GM21825 (cell line): ENCODE measurements around the gene ZSCAN9.

Experiments
- ATAC-seq: cut with Tn5 transposase; IDR thresholded peaks from one replicate; pipeline ENCODE4 v1.9.1; 2021; ENCODE audit warnings: mild to moderate bottlenecking, moderate library complexity; ENCODE audit not compliant: unreplicated experiment

The ZSCAN9 gene

DNA sequence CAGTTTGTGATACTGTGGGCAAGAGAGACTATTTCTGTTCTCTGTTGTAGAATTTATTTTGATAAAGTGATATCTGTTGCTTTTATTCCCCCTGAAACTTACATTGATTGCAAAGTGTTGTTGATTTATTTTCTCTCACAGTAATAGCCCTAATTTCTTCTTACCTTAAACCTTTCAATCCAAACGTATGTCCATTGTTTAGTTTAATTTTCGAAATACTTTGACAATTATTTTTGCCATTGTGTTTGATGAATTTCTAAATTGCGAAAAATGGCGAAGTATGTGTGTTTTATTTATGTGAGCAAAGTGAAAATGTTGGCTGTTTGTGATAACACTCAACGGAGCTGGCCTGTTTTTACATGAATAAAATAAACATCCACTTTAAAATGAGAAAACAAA lies 41.5 kb downstream of the ZSCAN9 start:
- no peak for ATAC-seq

DNA sequence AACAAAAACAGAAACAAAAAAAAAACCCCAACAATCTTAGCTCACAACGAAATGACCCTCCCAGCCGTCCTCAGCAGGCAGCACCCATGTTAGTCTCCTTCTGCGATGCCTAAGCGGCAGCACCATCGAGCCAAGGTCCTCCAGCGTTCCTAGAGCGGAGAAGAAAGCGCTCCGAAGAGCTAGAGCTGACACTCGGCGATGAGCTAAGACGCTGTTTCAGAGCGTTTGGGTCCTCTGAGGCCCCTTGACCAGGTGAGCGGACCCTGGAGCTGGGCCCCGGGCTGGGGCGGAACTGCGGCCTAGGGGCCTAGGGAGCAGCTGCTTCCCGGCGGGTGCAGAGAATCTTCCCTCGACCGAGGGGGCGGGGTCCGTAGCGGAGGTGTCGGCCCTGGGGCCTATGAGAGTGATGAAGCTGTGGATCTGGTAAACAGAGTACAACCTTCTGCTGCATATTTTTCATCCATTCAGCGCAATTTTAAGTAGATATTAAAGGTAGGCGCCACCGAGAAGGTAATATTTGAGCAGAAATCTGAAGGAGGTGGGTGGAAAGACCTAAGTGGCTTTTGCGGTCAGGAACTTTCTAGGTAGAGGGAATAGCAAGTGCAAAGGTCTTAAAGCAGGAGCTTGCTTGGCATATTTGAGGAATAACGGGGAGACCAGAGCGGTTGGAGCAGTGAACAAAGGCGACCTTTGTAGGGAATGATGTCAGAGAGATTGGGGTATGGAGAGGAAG lies 42.1 kb downstream of the ZSCAN9 start, which contains the start of gene ZSCAN26:
Gene ZSCAN26, plus strand, starts transcription at position 182 of the 733 bp plus-strand sequence. CDS start 4,777 bp downstream, outside the sequence.
- peak; percentile 86 for ATAC-seq

DNA sequence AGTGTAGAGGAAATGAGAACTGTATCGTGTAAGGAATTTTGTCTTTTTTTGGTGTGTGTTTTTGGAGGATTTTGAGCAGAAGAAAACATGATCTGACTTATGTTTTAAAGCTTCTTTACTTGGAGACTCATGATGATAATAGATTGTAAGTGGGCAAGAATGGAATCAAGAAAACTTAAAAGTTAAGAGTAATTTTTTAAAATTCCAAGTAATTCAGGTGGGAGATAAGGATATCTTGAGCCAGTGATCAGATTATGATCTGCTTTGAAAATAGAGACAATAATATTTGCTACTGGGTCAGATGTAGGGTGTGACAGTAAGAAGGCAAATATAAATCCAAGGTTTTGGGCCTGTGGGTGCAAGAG lies 42.6 kb downstream of the ZSCAN9 start:
- no peak for ATAC-seq

DNA sequence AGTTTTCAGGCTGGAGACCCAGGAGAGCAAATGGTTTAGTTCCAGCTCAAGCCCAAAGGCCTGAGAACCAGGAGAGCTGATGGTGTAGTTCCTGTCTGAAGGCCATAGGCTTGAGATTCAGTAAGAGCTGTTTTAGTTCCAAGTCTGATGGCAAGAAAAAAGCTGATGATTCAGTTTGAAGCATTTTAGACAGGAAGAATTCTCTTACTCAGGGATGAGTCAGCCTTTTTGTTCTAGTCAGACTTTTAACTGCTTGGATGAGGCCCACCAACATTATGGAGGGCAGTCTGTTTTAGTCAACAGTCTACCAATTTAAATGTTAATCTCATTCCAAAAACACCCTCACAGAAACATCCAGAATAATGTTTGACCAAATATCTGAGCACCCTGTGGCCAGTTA lies 44.4 kb downstream of the ZSCAN9 start:
- ATAC-seq, result no peak

DNA sequence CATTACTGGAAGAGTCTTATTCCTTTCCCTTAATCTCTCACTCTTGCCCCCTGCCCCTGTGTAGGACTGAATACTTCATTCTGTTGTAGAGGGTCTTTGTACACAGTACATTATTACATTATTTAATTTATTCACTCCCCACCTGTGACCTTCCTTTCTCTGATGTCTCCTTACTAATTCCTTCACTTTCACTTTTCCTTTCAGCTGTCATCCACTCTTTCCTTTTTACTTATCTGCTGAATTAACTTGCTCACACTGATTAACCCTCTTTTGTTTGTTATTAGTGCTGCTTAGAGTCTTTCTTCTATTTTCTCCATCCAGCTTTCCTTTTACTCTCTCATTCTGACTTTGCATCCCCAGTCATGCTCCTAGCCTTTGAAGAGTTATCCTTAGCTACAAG lies 49.8 kb downstream of the ZSCAN9 start:
- ATAC-seq, result no peak

DNA sequence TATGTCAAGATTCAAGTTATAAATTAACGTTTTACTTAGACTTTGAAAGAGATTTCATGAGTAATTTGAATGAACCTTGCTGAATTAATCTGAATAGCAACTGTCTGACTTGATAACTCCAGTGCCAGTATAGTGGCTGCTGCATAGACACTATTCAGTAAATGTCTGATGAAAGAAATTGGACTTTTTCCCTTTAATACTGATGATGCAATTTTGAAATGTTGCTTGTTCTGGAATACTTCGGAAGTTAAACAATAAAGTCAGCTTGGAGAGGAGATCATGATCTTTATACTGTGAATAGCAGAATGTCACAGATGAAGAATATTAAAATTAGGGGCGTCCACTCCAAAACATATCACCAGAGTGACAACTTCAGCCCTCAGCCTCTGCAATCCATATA lies 52.7 kb downstream of the ZSCAN9 start:
- ATAC-seq, result no peak

DNA sequence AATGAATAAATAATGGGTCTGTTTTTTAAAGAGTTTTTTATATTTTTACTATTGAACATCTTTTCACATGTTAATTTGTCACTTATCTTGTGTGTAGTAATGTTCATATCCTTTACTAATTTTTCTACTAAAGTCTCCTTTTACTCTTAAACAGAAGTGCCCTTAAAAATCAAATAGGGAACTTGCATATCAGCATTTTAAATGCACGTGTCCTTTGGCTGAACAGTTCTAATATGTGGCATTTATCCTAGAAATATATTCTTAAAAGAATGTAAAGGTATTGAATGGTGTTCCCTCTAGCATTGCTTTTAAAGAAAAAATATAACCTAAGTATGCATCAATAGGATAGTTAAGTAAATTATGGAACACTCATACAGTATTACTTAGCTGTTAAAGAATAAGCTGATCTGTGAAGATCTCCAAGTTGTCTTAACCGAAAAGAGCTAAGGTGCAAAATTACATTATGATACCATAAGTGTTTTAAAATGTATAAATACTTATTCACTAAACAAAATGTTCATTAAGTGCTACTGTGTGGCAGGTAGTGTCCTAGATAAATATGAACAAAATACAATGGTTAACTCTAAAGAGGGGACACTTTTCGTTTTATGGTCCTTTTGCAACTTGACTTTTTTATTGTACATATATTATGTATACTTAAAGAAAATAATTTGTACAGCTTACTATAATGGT lies 55.7 kb downstream of the ZSCAN9 start:
- no peak for ATAC-seq

DNA sequence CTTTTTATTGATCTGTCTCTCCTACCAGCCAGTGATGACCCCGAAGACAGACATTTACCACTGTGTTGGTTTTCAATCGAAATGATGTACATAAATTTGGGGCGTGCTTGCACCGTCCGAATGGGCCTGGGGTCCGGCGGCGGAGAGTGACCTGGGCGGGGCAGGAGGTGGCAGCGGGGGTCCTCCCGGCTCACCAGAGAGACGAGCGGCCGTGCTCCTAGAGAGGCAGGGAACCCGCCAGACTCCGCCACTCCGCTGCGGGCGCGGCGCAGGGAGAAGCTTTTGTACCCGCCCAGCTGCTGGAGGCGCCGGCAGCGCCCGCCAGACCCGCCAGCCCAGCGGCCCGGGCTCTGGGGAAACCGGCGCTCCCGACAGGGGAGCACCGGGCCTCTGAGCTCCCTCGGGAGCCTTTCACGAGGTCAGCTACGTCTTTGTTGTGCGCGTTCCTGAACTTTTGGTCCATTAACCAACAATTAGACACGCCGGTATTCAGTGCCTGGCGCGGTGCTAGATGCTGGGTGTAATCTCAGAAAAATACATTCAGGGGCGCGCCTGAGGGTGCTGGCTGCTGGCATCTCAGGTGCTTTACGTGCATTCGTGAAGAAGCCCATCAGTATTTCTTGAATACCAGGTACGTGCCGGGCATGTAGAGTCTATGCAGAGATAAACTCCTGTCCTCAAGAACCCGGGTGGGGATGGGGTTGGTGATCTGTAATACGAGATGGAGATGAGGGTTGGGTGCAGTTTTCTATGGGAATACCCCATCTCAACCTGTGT lies 56.4 kb downstream of the ZSCAN9 start, which contains the start of gene PGBD1:
Gene PGBD1, plus strand, starts transcription at position 285 of the 777 bp plus-strand sequence. CDS start 2,242 bp downstream, outside the sequence.
- peak; percentile 76 for ATAC-seq

DNA sequence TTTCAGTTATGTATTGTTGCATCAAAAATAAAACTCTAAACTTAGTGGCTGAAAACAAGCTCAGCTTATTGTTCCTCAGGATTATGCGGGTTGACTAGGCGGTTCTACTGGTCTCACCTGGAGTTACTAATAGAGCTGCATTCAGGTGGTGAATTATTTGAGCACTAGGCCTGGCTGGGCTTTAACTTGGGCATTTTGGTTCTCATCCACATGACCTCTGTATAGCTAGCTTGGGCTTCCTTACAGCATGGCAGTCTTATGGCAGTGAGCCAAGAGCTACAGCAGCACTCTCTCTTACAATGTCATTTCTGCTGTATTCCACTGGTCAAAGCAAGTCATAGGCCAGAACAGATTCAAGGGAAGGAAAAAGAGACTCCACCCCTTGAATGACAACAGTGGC lies 57.9 kb downstream of the ZSCAN9 start:
- no peak for ATAC-seq
